Left forelimb (tissue), 1 donor: ENCODE measurements around the gene MYO3B.

Experiments
- DNase-seq: peaks from one replicate; pipeline ENCODE4 v3.0.0-alpha.2; 2018; ENCODE audit warnings: low spot score

The MYO3B gene

GRCh38 chr2:170238776-170239175, 60.8 kb downstream of the MYO3B start:
- DNase-seq = no peak

DNA sequence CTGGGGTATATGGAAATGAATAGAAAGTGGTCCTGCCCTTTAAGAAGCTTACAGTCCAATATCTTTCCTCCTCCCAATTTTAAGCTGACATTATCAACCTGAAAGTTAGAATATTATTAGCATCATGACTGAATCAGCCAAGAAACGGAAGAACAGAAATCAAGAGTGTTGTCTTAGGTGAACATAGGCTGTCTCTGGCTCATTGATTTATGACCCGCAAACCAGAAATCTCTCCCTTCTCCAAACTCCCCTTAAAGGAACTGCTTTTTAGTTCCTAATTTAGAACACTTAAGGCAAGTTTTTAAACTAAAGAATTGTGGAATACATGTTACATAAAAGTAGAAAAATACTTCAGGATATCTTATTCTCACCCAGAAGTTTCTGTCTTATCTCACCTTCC, 62.7 kb downstream of the MYO3B start:
- no peak for DNase-seq

GRCh38 chr2:170241756-170242155, 63.8 kb downstream of the MYO3B start:
- DNase-seq = no peak

DNA sequence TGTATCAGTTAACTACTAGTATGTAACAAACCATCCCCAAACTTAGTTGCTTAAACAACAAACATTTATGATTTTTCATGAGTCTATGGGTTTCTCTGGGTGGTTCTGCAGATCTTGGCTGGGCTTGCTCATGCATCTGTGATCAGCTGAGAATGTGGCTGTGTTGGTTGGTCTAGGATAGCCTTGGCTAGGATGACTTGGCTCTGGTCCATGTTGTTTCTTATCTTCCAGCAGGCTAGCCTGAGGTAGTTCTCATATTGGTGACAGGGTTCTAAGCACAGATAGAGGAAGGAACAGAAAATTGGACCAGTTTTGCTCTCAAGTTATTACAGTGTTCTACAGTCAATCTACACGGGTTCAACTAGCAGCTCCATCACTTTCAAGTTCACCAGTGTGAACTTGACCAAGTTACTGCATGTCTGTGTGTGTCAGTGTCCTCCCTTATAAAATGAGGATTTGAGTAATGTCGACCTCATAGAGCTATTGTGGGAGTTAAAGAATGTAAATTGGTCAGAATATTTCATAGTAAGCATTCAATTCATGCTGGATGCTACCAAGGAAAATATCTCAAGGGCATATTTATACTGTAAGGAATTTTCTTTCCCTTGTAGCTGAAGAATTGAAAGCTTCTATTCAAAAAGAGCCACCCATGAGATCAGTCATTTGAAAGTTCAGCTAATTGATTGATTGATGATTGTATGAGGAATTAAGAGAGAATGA, 65.3 kb downstream of the MYO3B start:
- DNase-seq = no peak

GRCh38 chr2:170243898-170244297, 66.0 kb downstream of the MYO3B start:
- no peak for DNase-seq

DNA sequence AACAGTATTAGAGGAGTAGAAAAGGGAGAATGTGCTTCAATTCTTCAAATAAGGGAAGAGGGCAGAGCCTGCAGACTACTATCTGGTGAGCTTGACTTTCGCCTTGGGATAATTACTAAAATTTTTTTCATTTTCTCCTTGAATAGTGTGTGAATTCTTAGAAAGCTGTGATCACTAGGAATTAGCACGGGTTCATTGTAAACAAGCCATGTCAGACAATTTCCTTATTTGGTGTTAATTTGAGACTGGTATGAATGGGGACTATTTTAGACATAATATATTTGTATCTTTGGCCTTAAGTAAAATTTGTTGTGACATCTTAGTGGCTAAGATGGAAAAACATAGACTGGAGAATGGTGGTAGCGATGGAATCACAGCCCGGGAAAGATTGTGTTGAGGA, 66.6 kb downstream of the MYO3B start:
- no peak for DNase-seq

GRCh38 chr2:170245312-170245711, 67.4 kb downstream of the MYO3B start:
- no peak for DNase-seq

DNA sequence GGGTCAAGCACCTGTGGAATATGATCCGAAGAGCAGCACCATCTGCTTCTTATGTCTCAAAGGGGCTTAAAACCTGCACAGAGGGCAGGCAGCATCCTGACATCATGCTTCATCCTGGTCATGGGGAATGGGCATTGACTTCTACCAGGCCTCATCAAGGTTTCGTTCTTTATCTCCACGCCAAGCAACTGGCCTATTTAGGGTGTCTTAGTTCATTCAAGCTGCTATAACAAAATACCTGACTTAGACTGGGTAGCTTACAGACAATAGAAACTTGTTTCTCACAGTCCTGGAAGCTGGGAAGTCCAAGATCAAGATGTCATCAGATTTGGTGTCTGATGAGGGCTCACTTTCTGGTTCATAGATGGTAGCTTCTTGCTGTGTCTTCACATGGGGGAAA, 69.4 kb downstream of the MYO3B start:
- no peak for DNase-seq

- no peak for DNase-seq
Measured at GRCh38 chr2:170247882-170248393, 70.0 kb downstream of the MYO3B start.

GRCh38 chr2:170248574-170249393, 70.8 kb downstream of the MYO3B start:
- no peak for DNase-seq

DNA sequence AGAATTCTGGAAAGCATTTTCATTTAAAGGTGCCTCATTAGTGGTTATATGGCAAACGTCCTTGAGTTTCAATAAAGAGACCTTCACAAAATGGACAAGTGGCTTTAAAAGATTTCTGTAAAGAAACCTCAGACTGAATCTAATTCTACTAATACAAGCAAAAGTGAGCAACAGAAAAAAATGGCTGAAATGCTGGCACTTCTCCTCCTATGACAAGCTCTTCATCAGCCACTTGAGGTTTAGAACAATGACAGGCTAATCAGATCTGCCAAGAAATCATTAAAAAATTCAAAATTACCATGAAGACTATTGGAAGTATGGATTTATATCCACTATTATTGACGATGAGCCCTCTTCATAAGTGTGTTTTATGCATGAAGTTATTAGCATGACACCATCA, 71.8 kb downstream of the MYO3B start:
- DNase-seq = no peak

DNA sequence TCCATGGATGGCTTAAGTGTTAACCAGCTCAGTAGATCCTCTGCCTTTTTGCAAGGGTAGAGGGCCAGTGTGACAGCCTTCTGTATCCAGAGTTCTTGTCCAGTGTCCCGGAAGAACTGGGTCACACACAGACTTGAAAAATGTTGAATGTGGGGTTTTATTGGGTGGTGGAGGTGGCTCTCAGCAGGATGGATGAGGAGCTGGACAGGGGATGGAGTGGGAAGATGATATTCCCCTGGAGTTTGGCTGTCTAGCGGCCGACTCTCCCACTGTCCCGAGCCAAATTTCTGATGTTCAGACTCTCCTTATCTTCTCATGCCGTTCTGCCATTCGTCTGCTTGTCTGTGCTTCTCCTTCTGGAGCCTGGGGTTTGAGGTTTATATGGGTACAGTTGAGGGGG, 72.6 kb downstream of the MYO3B start:
- DNase-seq = no peak

DNA sequence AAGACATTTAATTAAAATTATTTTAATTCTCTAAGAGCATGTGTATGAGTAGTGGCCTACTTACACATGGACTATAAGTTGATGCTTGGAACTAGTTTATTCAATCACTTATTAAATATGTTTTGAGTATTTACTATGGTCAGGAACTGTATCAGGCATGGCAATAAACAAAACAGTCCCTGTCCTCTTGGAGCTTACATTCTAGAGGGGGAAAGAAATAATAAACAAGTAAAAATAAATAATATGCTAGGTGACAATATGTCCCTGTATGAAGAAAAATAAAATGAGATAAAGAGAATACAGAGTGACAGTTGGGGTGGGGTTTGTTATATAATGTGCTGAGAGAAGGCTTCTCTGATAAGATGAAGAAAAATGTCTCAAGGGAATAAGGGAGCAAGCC, 74.5 kb downstream of the MYO3B start:
- DNase-seq = no peak

GRCh38 chr2:170253721-170254230, 75.8 kb downstream of the MYO3B start:
- no peak for DNase-seq

- no peak for DNase-seq
Measured at GRCh38 chr2:170254293-170254732, 76.4 kb downstream of the MYO3B start.

GRCh38 chr2:170255137-170255536, 77.2 kb downstream of the MYO3B start:
- no peak for DNase-seq

DNA sequence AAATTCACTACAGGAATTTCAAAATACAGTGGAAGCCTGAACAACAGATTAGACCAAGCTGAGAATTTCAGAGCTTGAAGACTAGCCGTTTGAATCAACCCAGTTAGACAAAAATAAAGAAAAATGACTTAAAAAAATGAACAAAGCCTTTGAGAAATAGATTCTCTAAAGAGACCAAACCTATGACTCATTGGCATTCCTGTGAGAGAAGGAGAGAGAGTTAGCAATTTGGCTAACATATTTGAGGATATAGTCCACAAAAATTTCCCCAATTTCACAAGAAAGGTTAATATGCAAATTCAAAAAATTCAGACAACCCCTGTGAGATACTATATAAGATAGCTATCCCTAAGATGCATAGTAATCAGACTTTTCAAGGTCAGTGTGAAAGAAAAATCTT, 78.0 kb downstream of the MYO3B start:
- DNase-seq = no peak

GRCh38 chr2:170258382-170258781, 80.4 kb downstream of the MYO3B start:
- no peak for DNase-seq

DNA sequence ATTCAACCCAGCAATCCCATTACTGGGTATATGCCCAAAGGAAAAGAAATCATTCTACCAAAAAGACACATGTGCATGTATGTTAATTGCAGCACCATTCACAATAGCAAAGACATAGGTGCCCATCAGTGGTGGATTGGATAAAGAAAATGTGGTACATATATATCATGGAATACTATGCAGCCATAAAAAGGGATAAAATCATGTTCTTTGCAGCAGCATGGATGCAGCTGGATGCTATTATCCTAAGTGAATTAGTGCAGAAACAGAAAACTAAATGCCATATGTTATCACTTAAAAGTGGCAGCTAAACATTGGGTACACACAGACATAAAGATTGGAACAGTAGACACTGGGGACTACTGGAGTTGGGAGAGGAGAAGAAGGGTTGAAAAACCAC, 82.2 kb downstream of the MYO3B start:
- DNase-seq = no peak

DNA sequence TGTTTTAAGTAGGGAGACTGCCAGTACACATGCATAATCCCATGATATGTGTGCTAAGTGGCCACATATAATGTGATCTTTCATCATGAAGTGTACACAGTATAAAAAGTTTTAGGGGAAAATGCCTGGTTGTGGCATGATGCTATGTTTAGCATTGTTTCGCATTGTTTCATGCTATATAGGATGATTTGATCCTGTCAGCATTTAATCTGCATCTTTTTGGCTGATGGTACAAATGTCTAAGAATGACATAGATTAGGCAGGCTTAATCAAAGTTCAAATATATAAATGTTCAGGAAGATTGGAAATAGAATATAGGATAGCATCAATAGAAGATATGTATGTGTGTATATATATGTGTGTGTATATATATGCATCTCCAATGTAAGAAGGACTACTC, 83.6 kb downstream of the MYO3B start:
- no peak for DNase-seq

GRCh38 chr2:170262343-170262742, 84.4 kb downstream of the MYO3B start:
- DNase-seq = no peak

- no peak for DNase-seq
Measured at GRCh38 chr2:170262806-170263205, 84.9 kb downstream of the MYO3B start.
